GM12878 (cell line): ENCODE results near the gene ASF1B. TPM values are rescaled to one million over a fixed set of nuclear protein-coding genes. Genes with fewer than 3 reads are reported as not detected.

Source experiments
- ATAC-seq: fragments of 200-7000 bp; cut with Tn5 transposase; 3 replicates; pipeline ENCODE4 v1.9.1; 2020; ENCODE audit warnings: mild to moderate bottlenecking, moderate library complexity
- BruUV-seq: library from RNA; stranded (reverse); fragments of 400-500 nt; replicated peaks from 2 replicates; lab custom pipeline; 2021; lab: Mats Ljungman, UMichigan
- CTCF ChIA-PET: fragments of 300-600 bp; sonication (Branson Sonifier 250); formaldehyde crosslinking; extraction: SDS; loops from one replicate; lab custom pipeline; 2021; ENCODE audit warnings: inconsistent platforms; lab: Yijun Ruan, JAX
- POLR2A ChIA-PET: fragments of 350-600 bp; formaldehyde crosslinking; extraction: SDS; loops from one replicate; lab custom pipeline; 2021; ENCODE audit warnings: inconsistent platforms; lab: Charles Lee
- RAD21 ChIA-PET: fragments of 300-600 bp; sonication (Branson Sonifier 250); formaldehyde crosslinking; loops from one replicate; lab custom pipeline; 2023; ENCODE audit warnings: antibody characterized with exemption; ENCODE audit not compliant: unreplicated experiment; lab: Charles Lee
- SMC1A ChIA-PET: fragments of 300-600 bp; sonication (Branson Sonifier 250); formaldehyde crosslinking; loops from one replicate; lab custom pipeline; 2023; ENCODE audit not compliant: unreplicated experiment, uncharacterized antibody; lab: Charles Lee
- DNase-seq: peaks from one replicate; pipeline ENCODE4 v3.0.0-alpha.2; 2011; ENCODE audit warnings: low read depth, low spot score
- FAIRE-seq: peaks from 3 replicates; lab custom pipeline; 2011; peaks lifted over from hg19 to GRCh38; lab: Jason Lieb, UNC
- H2AFZ ChIP-seq: 2 replicates; pipeline ENCODE4 v1.6.0; 2011; ENCODE audit warnings: low read depth, low read length, control low read depth; ENCODE audit not compliant: control insufficient read depth
- H3K27ac ChIP-seq: 2 replicates; pipeline ENCODE4 v1.5.1; 2011; ENCODE audit warnings: control low read depth; ENCODE audit not compliant: control insufficient read depth, insufficient read depth
- H3K27me3 ChIP-seq, 2 experiments: replicated peaks in 1 of 2; 2 replicates each; pipeline versions ENCODE4 v1.6.0 to v1.6.1; 2011; ENCODE audit warnings: low read length in 1 of 2; ENCODE audit not compliant: control insufficient read depth in 2 of 2, insufficient read depth in 2 of 2
- H3K36me3 ChIP-seq, 2 experiments: 2 replicates each; pipeline ENCODE4 v1.5.1; 2011; ENCODE audit warnings: low read length in 1 of 2; ENCODE audit not compliant: control insufficient read depth in 2 of 2, insufficient read depth in 2 of 2
- H3K4me1 ChIP-seq: 2 replicates; pipeline ENCODE4 v1.6.1; 2011; ENCODE audit warnings: mild to moderate bottlenecking, low read length, moderate library complexity, mixed read lengths; ENCODE audit not compliant: control insufficient read depth, insufficient read depth
- H3K4me2 ChIP-seq: 2 replicates; pipeline ENCODE4 v1.6.0; 2011; ENCODE audit warnings: control low read depth; ENCODE audit not compliant: control insufficient read depth, insufficient read depth
- H3K4me3 ChIP-seq: fragments of 200-600 bp; sonication (generic); 2 replicates; pipeline ENCODE4 v1.5.1; 2016
- H3K79me2 ChIP-seq: 2 replicates; pipeline ENCODE4 v1.6.0; 2011; ENCODE audit warnings: low read length; ENCODE audit not compliant: control insufficient read depth, insufficient read depth
- H3K9ac ChIP-seq: 2 replicates; pipeline ENCODE4 v1.8.0; 2011; ENCODE audit warnings: low read length, control low read depth, mixed read lengths; ENCODE audit not compliant: control insufficient read depth, insufficient read depth
- H3K9me3 ChIP-seq: replicated peaks from 3 replicates; pipeline ENCODE4 v1.5.1; 2011; ENCODE audit warnings: mild to moderate bottlenecking, low read length; ENCODE audit not compliant: control insufficient read depth, insufficient read depth
- H4K20me1 ChIP-seq: 2 replicates; pipeline ENCODE4 v1.6.0; 2011; ENCODE audit not compliant: control insufficient read depth, insufficient read depth
- BHLHE40 ChIP-seq, 2 experiments: fragments of 450-650 bp in 1 of 2; IDR thresholded peaks; 2 replicates each; pipeline ENCODE4 v1.6.1; 2011 to 2017; ENCODE audit warnings: low read depth in 2 of 2, borderline replicate concordance in 1 of 2, improper control_type of control experiment in 1 of 2, low read length in 1 of 2, mild to moderate bottlenecking in 1 of 2
- DPF2 ChIP-seq: fragments of 450-650 bp; IDR thresholded peaks from 2 replicates; pipeline ENCODE4 v1.6.1; 2017; ENCODE audit warnings: mild to moderate bottlenecking
- HCFC1 ChIP-seq: fragments of 150-350 bp; IDR thresholded peaks from 2 replicates; pipeline ENCODE4 v1.6.1; 2014; ENCODE audit warnings: low read length
- HDAC6 ChIP-seq: fragments of 200-600 bp; sonication (generic); IDR thresholded peaks from one replicate; pipeline ENCODE4 v1.8.0; 2017; ENCODE audit warnings: antibody characterized with exemption; ENCODE audit not compliant: unreplicated experiment
- NR2F1 ChIP-seq: fragments of 450-650 bp; conservative IDR thresholded peaks from 2 replicates; pipeline ENCODE4 v1.6.1; 2017; ENCODE audit warnings: mild to moderate bottlenecking
- POLR2AphosphoS5 ChIP-seq: IDR thresholded peaks from 2 replicates; pipeline ENCODE4 v1.6.1; 2011; ENCODE audit warnings: mild to moderate bottlenecking, low read length, inconsistent platforms
- POU2F2 ChIP-seq: IDR thresholded peaks from 3 replicates; pipeline ENCODE4 v1.6.1; 2011; ENCODE audit warnings: low read depth, mild to moderate bottlenecking, low read length, borderline replicate concordance
- RB1 ChIP-seq: fragments of 450-650 bp; formaldehyde crosslinking; IDR thresholded peaks from 2 replicates; pipeline ENCODE4 v1.6.1; 2017; ENCODE audit warnings: mild to moderate bottlenecking, borderline replicate concordance
- SRF ChIP-seq, 2 experiments: IDR thresholded peaks; 2 replicates each; pipeline ENCODE4 v1.6.1; 2011; ENCODE audit warnings: low read depth in 2 of 2, low read length in 2 of 2, mild to moderate bottlenecking in 1 of 2, moderate library complexity in 1 of 2
- STAT3 ChIP-seq: IDR thresholded peaks from 2 replicates; pipeline ENCODE4 v1.6.1; 2011; ENCODE audit warnings: low read depth, low read length, improper control_type of control experiment
- TARDBP ChIP-seq: IDR thresholded peaks from 2 replicates; pipeline ENCODE4 v1.6.1; 2016; ENCODE audit warnings: borderline replicate concordance
- TCF7 ChIP-seq: IDR thresholded peaks from 2 replicates; pipeline ENCODE4 v1.6.1; 2014; ENCODE audit warnings: antibody characterized with exemption, borderline replicate concordance
- ZNF217 ChIP-seq: fragments of 450-650 bp; IDR thresholded peaks from 2 replicates; pipeline ENCODE4 v1.6.1; 2017; ENCODE audit warnings: antibody characterized with exemption, mild to moderate bottlenecking
- ZSCAN29 ChIP-seq: fragments of 450-650 bp; IDR thresholded peaks from 2 replicates; pipeline ENCODE4 v1.6.1; 2017; ENCODE audit warnings: mild to moderate bottlenecking, moderate library complexity
- WGBS: methylation state at CpG from one replicate; pipeline ENCODE4 v1.1.6; 2016; ENCODE audit warnings: low lambda C conversion rate; ENCODE audit not compliant: insufficient replicate concordance, insufficient coverage; ENCODE audit errors: missing lambda C conversion rate; 5-methylcytosine and 5-hydroxymethylcytosine counted together
- in situ Hi-C: fragments of 300-500 bp; cut with MboI; formaldehyde crosslinking; loops from 9 replicates; pipeline ENCODE4 v1.14.3; 2018; ENCODE audit warnings: mixed read lengths
- intact Hi-C: fragments of 100-400 bp; cut with micrococcal nuclease; formaldehyde crosslinking; loops from one replicate; pipeline ENCODE4 v1.14.2; 2022; ENCODE audit not compliant: unreplicated experiment
- polyA plus RNA-seq, 11 experiments: library from polyadenylated mRNA; depleted of rRNA in 4 of 11; unstranded in 6 of 11; stranded (reverse) in 5 of 11; fragments of >200 nt; fragmentation: Nextera tagmentation in 4 of 11; fragmentation: Illumina TruSeq in 1 of 11; extraction: Ambion mirVana in 4 of 11; extraction: Trizol in 1 of 11; gene quantifications; 1 replicate in 1 of 11; 2 replicates in 10 of 11; pipeline versions ENCODE4 v1.2.1 to v1.2.3, GENCODE V29; 2011 to 2016; ENCODE audit warnings: inconsistent platforms in 2 of 11, missing spikeins in 2 of 11, low read depth in 1 of 11
- total RNA-seq, 4 experiments: library from RNA; depleted of rRNA in 3 of 4; stranded (reverse); fragments of >200 nt in 3 of 4; fragmentation: Illumina TruSeq in 1 of 4; extraction: Trizol in 1 of 4; gene quantifications; 2 replicates each; pipeline versions ENCODE4 v1.2.1 to v1.2.3, GENCODE V29; 2013 to 2021
- TF ChIP-seq, protein P1 (sequence below): fragments of 450-650 bp; IDR thresholded peaks from 2 replicates; pipeline ENCODE4 v1.6.1; 2017; ENCODE audit warnings: antibody characterized with exemption, mild to moderate bottlenecking, moderate library complexity
- TF ChIP-seq, protein P2 (sequence below), 3 experiments: IDR thresholded peaks in 2 of 3; conservative IDR thresholded peaks in 1 of 3; 2 replicates each; pipeline ENCODE4 v1.5.1; 2011; ENCODE audit warnings: low read depth in 3 of 3, low read length in 3 of 3, mild to moderate bottlenecking in 3 of 3, control low read depth in 2 of 3, moderate library complexity in 2 of 3, inconsistent platforms in 1 of 3, mixed read lengths in 1 of 3; ENCODE audit not compliant: control insufficient read depth in 2 of 3, insufficient read depth in 1 of 3; ENCODE audit errors: extremely low read depth in 1 of 3
- TF ChIP-seq, protein P3 (sequence below): IDR thresholded peaks from 2 replicates; pipeline ENCODE4 v1.6.1; 2012; ENCODE audit warnings: low read depth, low read length, improper control_type of control experiment

The ASF1B gene
- total and polyA plus RNA-seq, 10 of the 15 experiments (the other 5 are each of a cell fraction or from before 2014, with no cell fraction given) = 10.4 to 217 (median 90.2) TPM

DNA sequence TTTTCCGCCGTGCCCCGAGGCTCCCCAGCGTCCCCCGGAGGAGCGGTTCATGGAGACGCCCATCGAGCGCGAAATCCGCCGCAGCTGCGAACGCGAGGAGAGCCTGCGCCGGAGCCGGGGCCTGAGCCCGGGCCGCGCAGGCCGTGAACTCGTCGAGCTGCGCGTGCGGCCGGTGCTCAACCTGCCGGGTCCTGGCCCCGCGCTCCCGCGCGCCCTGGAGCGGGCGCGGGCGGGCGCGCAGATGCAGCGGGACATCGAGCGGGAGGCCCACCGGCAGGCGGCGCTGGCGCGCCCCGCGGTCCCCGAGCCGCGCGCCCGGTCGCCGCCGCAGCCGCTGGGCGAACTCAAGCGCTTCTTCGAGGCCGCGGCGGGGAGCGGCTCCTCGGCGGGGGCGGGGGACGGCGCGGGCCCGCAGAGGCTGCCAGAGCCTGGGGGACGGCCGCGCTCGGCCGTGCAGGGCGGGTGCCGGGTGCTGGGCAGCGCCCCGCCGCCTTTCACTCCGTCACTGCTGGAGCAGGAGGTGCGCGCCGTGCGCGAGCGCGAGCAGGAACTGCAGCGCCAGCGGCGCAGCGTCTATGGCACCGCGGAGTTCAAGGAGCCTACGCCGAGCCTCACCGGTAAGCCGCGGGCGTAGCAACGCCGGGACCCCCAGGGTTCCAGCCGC is 63.0 kb downstream of the ASF1B start:
- H3K27ac ChIP-seq = no peak overlapping the region
- DNase-seq (no peak), FAIRE-seq (peak; percentile 70), ATAC-seq (peak; percentile 65)
- in situ Hi-C loops (loop anchor here (5.0 to 25.0 kb wide), 3 partner anchors 191 to 786 kb away; no protein-coding TSS in a partner anchor), intact Hi-C loops (loop anchor here (5.0 kb wide), 1 partner anchor 274 kb away; no protein-coding TSS in a partner anchor)
- no peaks in the 10 kb centered on the region for H3K27me3 ChIP-seq
- BruUV-seq = no TSS peak
- H3K79me2 ChIP-seq = no peaks in the 10 kb centered on the region
- under 1% methylated on average over 52 of the region's 106 CpGs for WGBS
- H3K4me3 ChIP-seq = peak overlapping the region; percentile 81
- H3K4me1 ChIP-seq = peaks cover 19% of the 10 kb centered on the region
- ChIA-PET SMC1A (interaction anchor here (1.9 to 5.4 kb wide), 3 partner anchors 14 to 193 kb away, joined by 6 to 47 read pairs (median 20); partner anchors contain the start of gene NANOS3), POLR2A (interaction anchor here (0.5 to 1.1 kb wide), 6 partner anchors 9 to 126 kb away, joined by 3 to 6 read pairs (median 4); partner anchors contain the start of gene ASF1B), CTCF (interaction anchor here (0.6 to 6.7 kb wide), 16 partner anchors 9 to 476 kb away, joined by 3 to 152 read pairs (median 10); partner anchors contain the start of genes ASF1B, IL27RA, NANOS3 and RLN3), RAD21 (interaction anchor here (0.6 to 3.0 kb wide), 7 partner anchors 41 to 280 kb away, joined by 3 to 15 read pairs (median 4); partner anchors contain the start of genes ASF1B and IL27RA)
- H3K4me2 ChIP-seq = peak overlapping the region; percentile 100
- no peaks in the 10 kb centered on the region for H4K20me1 ChIP-seq
- H3K9ac ChIP-seq = peak overlapping the region; percentile 42; the same call in 1 of the 2 replicates
- H2AFZ ChIP-seq = peak overlapping the region; percentile 87
- no peaks in the 10 kb centered on the region for H3K9me3 ChIP-seq
- no peaks in the 10 kb centered on the region for H3K36me3 ChIP-seq
- peak in 1 of 2 experiments; percentile 76; a peak in 2 of 4 replicates for TF ChIP-seq BHLHE40 (IDR thresholded peaks at IDR 0.05; ENCODE audit: borderline replicate concordance in 1 of 2, low read depth in 2 of 2, low read length in 1 of 2)
- TF ChIP-seq, protein P1, sequence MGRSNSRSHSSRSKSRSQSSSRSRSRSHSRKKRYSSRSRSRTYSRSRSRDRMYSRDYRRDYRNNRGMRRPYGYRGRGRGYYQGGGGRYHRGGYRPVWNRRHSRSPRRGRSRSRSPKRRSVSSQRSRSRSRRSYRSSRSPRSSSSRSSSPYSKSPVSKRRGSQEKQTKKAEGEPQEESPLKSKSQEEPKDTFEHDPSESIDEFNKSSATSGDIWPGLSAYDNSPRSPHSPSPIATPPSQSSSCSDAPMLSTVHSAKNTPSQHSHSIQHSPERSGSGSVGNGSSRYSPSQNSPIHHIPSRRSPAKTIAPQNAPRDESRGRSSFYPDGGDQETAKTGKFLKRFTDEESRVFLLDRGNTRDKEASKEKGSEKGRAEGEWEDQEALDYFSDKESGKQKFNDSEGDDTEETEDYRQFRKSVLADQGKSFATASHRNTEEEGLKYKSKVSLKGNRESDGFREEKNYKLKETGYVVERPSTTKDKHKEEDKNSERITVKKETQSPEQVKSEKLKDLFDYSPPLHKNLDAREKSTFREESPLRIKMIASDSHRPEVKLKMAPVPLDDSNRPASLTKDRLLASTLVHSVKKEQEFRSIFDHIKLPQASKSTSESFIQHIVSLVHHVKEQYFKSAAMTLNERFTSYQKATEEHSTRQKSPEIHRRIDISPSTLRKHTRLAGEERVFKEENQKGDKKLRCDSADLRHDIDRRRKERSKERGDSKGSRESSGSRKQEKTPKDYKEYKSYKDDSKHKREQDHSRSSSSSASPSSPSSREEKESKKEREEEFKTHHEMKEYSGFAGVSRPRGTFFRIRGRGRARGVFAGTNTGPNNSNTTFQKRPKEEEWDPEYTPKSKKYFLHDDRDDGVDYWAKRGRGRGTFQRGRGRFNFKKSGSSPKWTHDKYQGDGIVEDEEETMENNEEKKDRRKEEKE = 0 out of 2 replicates have a peak, but pooled peaks have one; percentile 24
- no peak for TF ChIP-seq POLR2AphosphoS5
- TF ChIP-seq HDAC6 = peak; percentile 99
- TF ChIP-seq TARDBP = no peak
- TF ChIP-seq TCF7 = no peak
- TF ChIP-seq ZNF217 = peak; percentile 70
- 0 out of 4 replicates have a peak, but pooled peaks of 1 of the 2 experiments have one; percentile 21 for TF ChIP-seq SRF (IDR thresholded peaks at IDR 0.05; ENCODE audit: low read depth in 2 of 2, low read length in 2 of 2)
- TF ChIP-seq ZSCAN29 = peak; percentile 65; the same call in 1 of the 2 replicates
- peak; percentile 53; the same call in 1 of the 2 replicates for TF ChIP-seq DPF2
- TF ChIP-seq STAT3 = no peak
- TF ChIP-seq RB1 = peak; percentile 90; the same call in 1 of the 2 replicates
- peak; percentile 67; the same call in 1 of the 2 replicates for TF ChIP-seq NR2F1
- TF ChIP-seq, protein P2, sequence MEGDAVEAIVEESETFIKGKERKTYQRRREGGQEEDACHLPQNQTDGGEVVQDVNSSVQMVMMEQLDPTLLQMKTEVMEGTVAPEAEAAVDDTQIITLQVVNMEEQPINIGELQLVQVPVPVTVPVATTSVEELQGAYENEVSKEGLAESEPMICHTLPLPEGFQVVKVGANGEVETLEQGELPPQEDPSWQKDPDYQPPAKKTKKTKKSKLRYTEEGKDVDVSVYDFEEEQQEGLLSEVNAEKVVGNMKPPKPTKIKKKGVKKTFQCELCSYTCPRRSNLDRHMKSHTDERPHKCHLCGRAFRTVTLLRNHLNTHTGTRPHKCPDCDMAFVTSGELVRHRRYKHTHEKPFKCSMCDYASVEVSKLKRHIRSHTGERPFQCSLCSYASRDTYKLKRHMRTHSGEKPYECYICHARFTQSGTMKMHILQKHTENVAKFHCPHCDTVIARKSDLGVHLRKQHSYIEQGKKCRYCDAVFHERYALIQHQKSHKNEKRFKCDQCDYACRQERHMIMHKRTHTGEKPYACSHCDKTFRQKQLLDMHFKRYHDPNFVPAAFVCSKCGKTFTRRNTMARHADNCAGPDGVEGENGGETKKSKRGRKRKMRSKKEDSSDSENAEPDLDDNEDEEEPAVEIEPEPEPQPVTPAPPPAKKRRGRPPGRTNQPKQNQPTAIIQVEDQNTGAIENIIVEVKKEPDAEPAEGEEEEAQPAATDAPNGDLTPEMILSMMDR (IDR thresholded peaks at IDR 0.05 in 2 of 3, conservative IDR thresholded peaks at IDR 0.05 in 1 of 3; ENCODE audit: control insufficient read depth in 2 of 3, extremely low read depth in 1 of 3, insufficient read depth in 1 of 3, low read depth in 3 of 3, low read length in 3 of 3) = peak; percentile 41 to 70 (median 44); a peak in 5 of 6 replicates
- TF ChIP-seq, protein P3, sequence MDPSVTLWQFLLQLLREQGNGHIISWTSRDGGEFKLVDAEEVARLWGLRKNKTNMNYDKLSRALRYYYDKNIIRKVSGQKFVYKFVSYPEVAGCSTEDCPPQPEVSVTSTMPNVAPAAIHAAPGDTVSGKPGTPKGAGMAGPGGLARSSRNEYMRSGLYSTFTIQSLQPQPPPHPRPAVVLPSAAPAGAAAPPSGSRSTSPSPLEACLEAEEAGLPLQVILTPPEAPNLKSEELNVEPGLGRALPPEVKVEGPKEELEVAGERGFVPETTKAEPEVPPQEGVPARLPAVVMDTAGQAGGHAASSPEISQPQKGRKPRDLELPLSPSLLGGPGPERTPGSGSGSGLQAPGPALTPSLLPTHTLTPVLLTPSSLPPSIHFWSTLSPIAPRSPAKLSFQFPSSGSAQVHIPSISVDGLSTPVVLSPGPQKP = 0 out of 2 replicates have a peak, but pooled peaks have one; percentile 25
- no peak for TF ChIP-seq POU2F2
- peak; percentile 20; the same call in 1 of the 2 replicates for TF ChIP-seq HCFC1
